Left lung (tissue), 10 donors: ENCODE results near the gene CYB5R4. TPM values are rescaled to one million over a fixed set of nuclear protein-coding genes. Genes with fewer than 3 reads are reported as not detected.

Experiments used
- ATAC-seq: fragments of 200-7000 bp; cut with Tn5 transposase; one replicate; pipeline ENCODE4 v1.9.1; 2020; ENCODE audit warnings: moderate library complexity
- DNase-seq, 4 donors: peaks; one replicate each; pipeline ENCODE4 v3.0.0-alpha.2; 2013 to 2020
- H3K27ac ChIP-seq, 2 donors: fragments of 200-600 bp; sonication (generic) in 1 of 2; one replicate each; pipeline versions ENCODE4 v1.5.0 to v1.8.0; 2020 to 2021
- H3K27me3 ChIP-seq, 2 donors: fragments of 200-600 bp; sonication (generic) in 1 of 2; one replicate each; pipeline versions ENCODE4 v1.5.0 to v1.8.0; 2020 to 2021
- H3K36me3 ChIP-seq, 2 donors: fragments of 200-600 bp; sonication (generic) in 1 of 2; one replicate each; pipeline versions ENCODE4 v1.5.0 to v1.8.0; 2020 to 2021
- H3K4me1 ChIP-seq, 2 donors: fragments of 200-600 bp; one replicate each; pipeline ENCODE4 v1.8.0; 2021
- H3K4me3 ChIP-seq, 2 donors: fragments of 200-600 bp; sonication (generic) in 1 of 2; one replicate each; pipeline versions ENCODE4 v1.5.0 to v1.8.0; 2020 to 2021; ENCODE audit warnings: mild to moderate bottlenecking in 1 of 2
- H3K9me3 ChIP-seq, 2 donors: fragments of 200-600 bp; sonication (generic) in 1 of 2; one replicate each; pipeline versions ENCODE4 v1.5.0 to v1.8.0; 2020 to 2021
- intact Hi-C, 2 donors: fragments of 100-400 bp; cut with DNase I; formaldehyde crosslinking; loops; one replicate each; pipeline versions ENCODE4 v1.11.2 to v1.14.2; 2022
- polyA plus RNA-seq, 6 donors: library from polyadenylated mRNA; unstranded; fragments of 120-200 nt; gene quantifications; one replicate each; pipeline ENCODE4 v1.2.1, GENCODE V29; 2013; ENCODE audit not compliant: insufficient read length in 6 of 6
- total RNA-seq, 2 donors: library from RNA; stranded (reverse); fragmentation: NEBNext Ultra II Directional; extraction: Animal tissue kit (Norgen Biotek cat#: 25700); gene quantifications; one replicate each; pipeline ENCODE4 v1.2.1, GENCODE V29; 2021
- TF ChIP-seq, protein P1 (sequence below), 2 donors: fragments of 200-600 bp; sonication (generic) in 1 of 2; IDR thresholded peaks; one replicate each; pipeline versions ENCODE4 v1.5.0 to v1.8.0; 2021; ENCODE audit warnings: antibody characterized with exemption in 2 of 2
- donor health status: DM: no; HTN: yes; CAD: no.
- donor health status: DM: no; HTN: no; CAD: no.

CYB5R4 gene
- total and polyA plus RNA-seq, 8 donors: 9.0 to 44.3 (median 12.9) TPM

- TF ChIP-seq, protein P1, sequence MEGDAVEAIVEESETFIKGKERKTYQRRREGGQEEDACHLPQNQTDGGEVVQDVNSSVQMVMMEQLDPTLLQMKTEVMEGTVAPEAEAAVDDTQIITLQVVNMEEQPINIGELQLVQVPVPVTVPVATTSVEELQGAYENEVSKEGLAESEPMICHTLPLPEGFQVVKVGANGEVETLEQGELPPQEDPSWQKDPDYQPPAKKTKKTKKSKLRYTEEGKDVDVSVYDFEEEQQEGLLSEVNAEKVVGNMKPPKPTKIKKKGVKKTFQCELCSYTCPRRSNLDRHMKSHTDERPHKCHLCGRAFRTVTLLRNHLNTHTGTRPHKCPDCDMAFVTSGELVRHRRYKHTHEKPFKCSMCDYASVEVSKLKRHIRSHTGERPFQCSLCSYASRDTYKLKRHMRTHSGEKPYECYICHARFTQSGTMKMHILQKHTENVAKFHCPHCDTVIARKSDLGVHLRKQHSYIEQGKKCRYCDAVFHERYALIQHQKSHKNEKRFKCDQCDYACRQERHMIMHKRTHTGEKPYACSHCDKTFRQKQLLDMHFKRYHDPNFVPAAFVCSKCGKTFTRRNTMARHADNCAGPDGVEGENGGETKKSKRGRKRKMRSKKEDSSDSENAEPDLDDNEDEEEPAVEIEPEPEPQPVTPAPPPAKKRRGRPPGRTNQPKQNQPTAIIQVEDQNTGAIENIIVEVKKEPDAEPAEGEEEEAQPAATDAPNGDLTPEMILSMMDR (IDR thresholded peaks at IDR 0.05): no peak
- Histone ChIP-seq H3K36me3 (no peaks in the 10 kb centered on the region), H3K4me3 (peak within 1 kb of the TSS; percentile 21 to 35), H3K27ac (no peak within 1 kb of the TSS), H3K9me3 (no peaks in the 10 kb centered on the region), H3K27me3 (peaks cover 31 to 86% of the 10 kb centered on the region in 2 donors), H3K4me1 (peaks cover 3 to 10% of the 10 kb centered on the region in 2 donors)
- intact Hi-C loops: no loop called here
- DNase-seq (peak in 1 of 4 donors; percentile 78), ATAC-seq (peak; percentile 80)
Measured at GRCh38 chr6:83853178-83854000, 6.1 kb upstream of the CYB5R4 start, which contains the start of gene RIPPLY2. RIPPLY2 (plus strand) TSS chr6:83853360; CDS start chr6:83853417, 57 bp downstream.

- Histone ChIP-seq H3K4me3 (peak overlapping the region in 1 of 2 donors; percentile 35), H3K27ac (no peak overlapping the region), H3K9me3 (no peaks in the 10 kb centered on the region), H3K4me1 (peaks cover 7 to 14% of the 10 kb centered on the region in 2 donors), H3K27me3 (peaks cover 31 to 86% of the 10 kb centered on the region in 2 donors), H3K36me3 (no peaks in the 10 kb centered on the region)
- intact Hi-C loops: no loop called here
- TF ChIP-seq, protein P1 (IDR thresholded peaks at IDR 0.05): no peak
- ATAC-seq (no peak), DNase-seq (no peak)
Measured at GRCh38 chr6:83854001-83854501, 5.4 kb upstream of the CYB5R4 start.

GRCh38 chr6:83854766-83855165, 4.7 kb upstream of the CYB5R4 start:
- TF ChIP-seq, protein P1 (IDR thresholded peaks at IDR 0.05): no peak
- Histone ChIP-seq H3K27ac (no peak overlapping the region), H3K9me3 (no peaks in the 10 kb centered on the region), H3K27me3 (peaks cover 31 to 85% of the 10 kb centered on the region in 2 donors), H3K4me3 (no peak overlapping the region), H3K36me3 (no peaks in the 10 kb centered on the region), H3K4me1 (peaks cover 8 to 16% of the 10 kb centered on the region in 2 donors)
- DNase-seq: no peak
- intact Hi-C loops: no loop called here
- ATAC-seq: no peak

DNA sequence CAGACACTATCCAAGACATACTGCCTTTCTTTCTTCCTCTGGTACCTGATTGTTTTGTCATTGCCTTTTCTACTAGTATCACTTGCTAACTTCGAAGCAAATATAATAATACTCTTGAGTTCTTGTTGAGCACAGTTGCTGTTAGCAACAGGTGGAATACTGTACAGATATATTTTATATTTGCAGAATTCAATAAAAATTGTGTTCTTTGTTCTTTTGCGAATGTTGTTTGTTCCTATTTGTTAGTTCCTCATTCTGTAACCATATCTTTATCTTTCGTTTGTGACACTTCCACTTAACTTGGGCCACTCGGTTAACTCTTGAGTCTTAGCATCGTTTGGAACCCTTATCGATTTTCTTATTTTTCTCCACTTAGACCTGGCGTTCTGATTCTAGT, 868 bp downstream of the CYB5R4 start:
- peak overlapping the region; percentile 85 to 93 for H3K27ac ChIP-seq
- peak overlapping the region; percentile 86 for H3K4me3 ChIP-seq
- peaks cover 0 to 13% of the 10 kb centered on the region in 2 donors for H3K36me3 ChIP-seq
- TF ChIP-seq, protein P1 (IDR thresholded peaks at IDR 0.05): no peak
- no peaks in the 10 kb centered on the region for H3K9me3 ChIP-seq
- peaks cover 0 to 29% of the 10 kb centered on the region in 2 donors for H3K27me3 ChIP-seq
- H3K4me1 ChIP-seq: peaks cover 15 to 32% of the 10 kb centered on the region in 2 donors
- ATAC-seq (no peak), DNase-seq (no peak)
- intact Hi-C loops: no loop called here
